ENCODE results near the gene AKAP8L. TPM values are rescaled to one million over a fixed set of nuclear protein-coding genes. Genes with fewer than 3 reads are reported as not detected.

AKAP8L gene
- total RNA-seq, 2 experiments from 2014 or later, result 127 to 140 TPM

DNA sequence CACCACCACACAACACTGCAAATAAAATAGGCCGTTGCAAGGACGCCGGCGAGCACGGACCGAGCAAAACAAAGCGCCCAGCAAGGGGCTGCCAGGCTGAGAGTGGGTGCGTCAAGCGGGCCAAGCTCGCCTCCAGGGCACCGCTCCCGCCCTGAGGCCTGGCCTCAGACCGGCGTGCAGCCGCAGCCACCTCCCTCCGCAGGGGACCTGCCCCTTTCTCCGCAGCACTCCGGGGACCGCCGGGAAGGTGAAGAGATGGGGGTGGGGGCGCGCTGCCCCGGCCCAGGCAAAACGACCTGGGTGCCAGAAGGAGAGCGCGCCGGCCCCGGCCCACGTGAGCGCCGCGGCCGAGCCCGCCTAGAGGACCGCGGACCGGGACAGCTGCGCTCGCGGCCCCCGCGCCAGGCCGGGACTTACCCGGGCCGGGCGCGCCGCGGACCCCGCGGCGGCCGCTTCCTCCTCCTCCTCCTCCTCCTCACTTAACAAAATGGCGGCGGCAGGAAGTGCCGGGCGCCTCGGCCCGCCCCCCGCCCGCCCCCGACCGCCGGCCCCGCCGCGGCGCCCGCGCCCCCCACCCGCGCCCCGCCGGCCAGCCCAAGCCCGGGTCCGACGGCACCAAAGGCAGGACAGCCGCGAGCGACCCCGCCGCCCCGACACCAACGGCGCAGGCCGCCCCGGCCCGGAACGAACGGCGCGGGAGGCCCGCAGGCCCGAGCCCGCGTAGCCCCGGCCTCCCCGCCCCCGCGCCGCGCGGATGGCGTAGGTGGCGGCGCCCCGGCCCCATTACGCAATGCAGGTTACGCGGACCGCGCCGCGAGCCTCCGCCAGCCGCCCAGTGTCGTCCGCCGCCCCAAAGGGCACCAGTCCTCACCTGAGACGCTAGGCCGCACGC is 87.1 kb downstream of the AKAP8L start:
- Mint-ChIP-seq H3K4me1 (ENCODE audit: low read depth) (peaks cover 53% of the 10 kb centered on the region), H3K27me3 (ENCODE audit: low read depth) (no peaks in the 10 kb centered on the region), H3K36me3 (ENCODE audit: low read depth) (peaks cover 16% of the 10 kb centered on the region), H3K27ac (peak overlapping the region; percentile 93), H3K4me3 (peak overlapping the region; percentile 94), H3K9me3 (no peaks in the 10 kb centered on the region)
- intact Hi-C loops (cut with micrococcal nuclease), result loop anchor here (1.0 to 10.0 kb wide), 5 partner anchors 31 to 226 kb away; partner anchors contain the start of gene AKAP8
- CTCF ChIA-PET, result no interaction called here
- DNase-seq, result peak; percentile 56

DNA sequence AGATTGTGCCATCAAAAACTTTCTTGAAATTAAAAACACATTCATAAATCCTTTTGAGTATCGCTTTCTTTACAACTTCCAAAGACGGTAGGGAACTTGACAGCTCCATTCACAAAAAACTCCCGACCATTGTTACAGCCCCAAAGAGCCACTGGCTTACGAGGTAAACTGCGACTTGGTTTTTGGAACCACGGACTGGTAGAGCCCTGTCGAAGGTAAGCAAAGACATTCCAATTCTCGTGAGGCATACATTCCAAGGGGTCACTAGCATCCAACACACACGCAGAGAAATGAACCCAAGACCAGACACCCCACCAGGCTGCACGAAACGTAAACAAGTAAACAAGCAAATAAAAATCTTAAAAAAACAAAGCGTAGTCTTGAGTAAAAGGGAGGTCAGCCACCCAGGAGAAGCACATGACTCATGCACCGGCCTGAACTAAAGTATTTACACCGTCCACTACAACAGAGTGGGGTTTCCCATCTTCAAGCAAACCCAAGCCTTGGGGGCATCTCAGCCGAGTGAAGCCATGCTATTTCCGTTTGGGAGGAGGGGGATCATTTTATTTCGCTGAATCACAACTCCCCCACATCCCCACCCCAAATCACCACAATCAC is 87.9 kb downstream of the AKAP8L start:
- Mint-ChIP-seq H3K4me1 (ENCODE audit: low read depth) (peaks cover 59% of the 10 kb centered on the region), H3K27ac (peak overlapping the region; percentile 93), H3K4me3 (peak overlapping the region; percentile 94), H3K36me3 (ENCODE audit: low read depth) (peaks cover 16% of the 10 kb centered on the region), H3K9me3 (no peaks in the 10 kb centered on the region), H3K27me3 (ENCODE audit: low read depth) (no peaks in the 10 kb centered on the region)
- intact Hi-C loops (cut with micrococcal nuclease), result loop anchor here (1.0 to 10.0 kb wide), 5 partner anchors 13 to 226 kb away; a partner anchor contains a TSS
- CTCF ChIA-PET, result interaction anchor here (0.6 kb wide), 1 partner anchor 104 kb away, joined by 3 read pairs; no protein-coding TSS in a partner anchor
- peak; percentile 29 for DNase-seq

Small RNAs within 50 kb of the gene (microRNA-seq; reads per million reads assigned to microRNA genes)
- gene MIR1470 (ENCODE audit: borderline microRNAs expressed, borderline replicate concordance), result not detected

Other genes starting within 250 kb of the AKAP8L start
- not detected for gene NOTCH3, start 218.0 kb downstream of the AKAP8L start, total RNA-seq
- gene EPHX3, start 186.5 kb downstream of the AKAP8L start, total RNA-seq, result not detected
- 100 to 1,000 TPM; 109 to 111 TPM for gene BRD4, start 86.4 kb downstream of the AKAP8L start, total RNA-seq
- gene AKAP8, start 39.2 kb downstream of the AKAP8L start, total RNA-seq, result 10 to 100 TPM; 27.1 to 30.3 TPM
- 10 to 100 TPM; 16.5 to 16.7 TPM for gene WIZ, start 31.0 kb upstream of the AKAP8L start, total RNA-seq
- gene RASAL3, start 45.6 kb upstream of the AKAP8L start, total RNA-seq, result 10 to 100 TPM; 63.2 to 66.2 TPM
- under 1 TPM; 0.07 TPM for gene PGLYRP2, start 60.5 kb upstream of the AKAP8L start, total RNA-seq
- under 1 TPM; 0.17 to 0.29 TPM for gene CYP4F22, start 89.5 kb upstream of the AKAP8L start, total RNA-seq
- gene CYP4F8, start 196.2 kb upstream of the AKAP8L start, total RNA-seq, result not detected
- gene CYP4F3, start 221.9 kb upstream of the AKAP8L start, total RNA-seq, result under 1 TPM; 0.62 to 0.76 TPM